Mammary epithelial cell (primary cell): Measurements from ENCODE around the gene TP53RK.

Source experiments
- EZH2 ChIP-seq: IDR thresholded peaks from 2 replicates; pipeline ENCODE4 v1.6.1; 2012; ENCODE audit warnings: low read length, inconsistent platforms, borderline replicate concordance
- TF ChIP-seq, protein P1 (sequence below), 2 donors: IDR thresholded peaks in 1 of 2; conservative IDR thresholded peaks in 1 of 2; 2 replicates each; pipeline ENCODE4 v1.5.1; 2011 to 2012; ENCODE audit warnings: inconsistent platforms in 2 of 2, low read length in 2 of 2, mild to moderate bottlenecking in 2 of 2, control low read depth in 1 of 2, low read depth in 1 of 2; ENCODE audit not compliant: insufficient read depth in 1 of 2; ENCODE audit errors: extremely low read depth in 1 of 2

- TF ChIP-seq, protein P1, sequence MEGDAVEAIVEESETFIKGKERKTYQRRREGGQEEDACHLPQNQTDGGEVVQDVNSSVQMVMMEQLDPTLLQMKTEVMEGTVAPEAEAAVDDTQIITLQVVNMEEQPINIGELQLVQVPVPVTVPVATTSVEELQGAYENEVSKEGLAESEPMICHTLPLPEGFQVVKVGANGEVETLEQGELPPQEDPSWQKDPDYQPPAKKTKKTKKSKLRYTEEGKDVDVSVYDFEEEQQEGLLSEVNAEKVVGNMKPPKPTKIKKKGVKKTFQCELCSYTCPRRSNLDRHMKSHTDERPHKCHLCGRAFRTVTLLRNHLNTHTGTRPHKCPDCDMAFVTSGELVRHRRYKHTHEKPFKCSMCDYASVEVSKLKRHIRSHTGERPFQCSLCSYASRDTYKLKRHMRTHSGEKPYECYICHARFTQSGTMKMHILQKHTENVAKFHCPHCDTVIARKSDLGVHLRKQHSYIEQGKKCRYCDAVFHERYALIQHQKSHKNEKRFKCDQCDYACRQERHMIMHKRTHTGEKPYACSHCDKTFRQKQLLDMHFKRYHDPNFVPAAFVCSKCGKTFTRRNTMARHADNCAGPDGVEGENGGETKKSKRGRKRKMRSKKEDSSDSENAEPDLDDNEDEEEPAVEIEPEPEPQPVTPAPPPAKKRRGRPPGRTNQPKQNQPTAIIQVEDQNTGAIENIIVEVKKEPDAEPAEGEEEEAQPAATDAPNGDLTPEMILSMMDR (conservative IDR thresholded peaks at IDR 0.05 in 1 of 2, IDR thresholded peaks at IDR 0.05 in 1 of 2; ENCODE audit: extremely low read depth in 1 of 2, insufficient read depth in 1 of 2, low read depth in 1 of 2, low read length in 2 of 2) = no peak
- no peak for TF ChIP-seq EZH2
These were observed 17.0 kb upstream of the TP53RK start for GRCh38 chr20:46706242-46706641.
